ENCODE results near the gene MDH2. TPM values are rescaled to one million over a fixed set of nuclear protein-coding genes. Genes with fewer than 3 reads are reported as not detected.
"Not testable (repeated sequence)": the region's sequence is repeated elsewhere in the genome, so short reads cannot be mapped to it uniquely, and the experiment has no call there.

Gene MDH2
- total RNA-seq, 4 donors from 2014 or later, result 99.8 to 127 (median 116) TPM

DNA sequence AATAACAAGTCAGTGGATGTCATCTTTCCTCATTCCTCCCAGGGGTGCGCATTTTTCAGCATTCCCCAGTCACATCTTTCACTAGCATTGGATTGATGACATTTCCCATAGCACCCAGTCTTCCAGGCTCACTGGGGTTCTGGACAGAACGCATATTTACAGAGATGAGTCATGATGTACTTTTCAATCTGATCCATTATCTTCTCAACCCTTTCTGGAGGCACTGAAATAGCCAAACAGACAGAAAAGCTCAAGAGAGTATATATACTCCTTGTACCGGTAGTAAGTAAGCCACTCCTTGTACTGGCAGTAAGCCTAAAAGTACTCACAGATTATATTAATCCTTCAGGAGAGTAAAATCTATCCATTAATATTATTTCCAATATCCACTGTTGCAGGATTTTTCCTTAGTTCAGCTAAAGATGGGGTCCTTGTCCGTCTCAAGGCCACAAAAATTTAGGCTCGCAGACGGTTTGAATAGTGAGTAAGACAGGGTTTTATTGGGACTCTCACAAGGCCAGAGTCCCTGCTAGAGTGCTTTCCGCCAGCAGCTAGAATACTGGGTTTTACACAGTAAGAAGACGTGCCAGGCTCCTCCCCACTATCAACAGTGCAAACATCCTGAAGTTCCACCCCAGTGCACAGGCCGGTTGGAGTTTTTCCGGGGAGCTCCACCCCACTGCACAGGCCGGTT is 60.8 kb downstream of the MDH2 start:
- Histone ChIP-seq H3K27ac (no peak overlapping the region), H3K9me3 (no peaks in the 10 kb centered on the region), H3K4me1 (peaks cover 5% of the 10 kb centered on the region), H3K4me3 (no peak overlapping the region), H3K27me3 (no peaks in the 10 kb centered on the region), H3K36me3 (no peaks in the 10 kb centered on the region)
- WGBS, result 57% methylated on average over 11 of the region's 11 CpGs
- TF ChIP-seq EP300 (IDR thresholded peaks at IDR 0.05), result no peak
- no peak for TF ChIP-seq POLR2A (IDR thresholded peaks at IDR 0.05)
- TF ChIP-seq, protein P1, sequence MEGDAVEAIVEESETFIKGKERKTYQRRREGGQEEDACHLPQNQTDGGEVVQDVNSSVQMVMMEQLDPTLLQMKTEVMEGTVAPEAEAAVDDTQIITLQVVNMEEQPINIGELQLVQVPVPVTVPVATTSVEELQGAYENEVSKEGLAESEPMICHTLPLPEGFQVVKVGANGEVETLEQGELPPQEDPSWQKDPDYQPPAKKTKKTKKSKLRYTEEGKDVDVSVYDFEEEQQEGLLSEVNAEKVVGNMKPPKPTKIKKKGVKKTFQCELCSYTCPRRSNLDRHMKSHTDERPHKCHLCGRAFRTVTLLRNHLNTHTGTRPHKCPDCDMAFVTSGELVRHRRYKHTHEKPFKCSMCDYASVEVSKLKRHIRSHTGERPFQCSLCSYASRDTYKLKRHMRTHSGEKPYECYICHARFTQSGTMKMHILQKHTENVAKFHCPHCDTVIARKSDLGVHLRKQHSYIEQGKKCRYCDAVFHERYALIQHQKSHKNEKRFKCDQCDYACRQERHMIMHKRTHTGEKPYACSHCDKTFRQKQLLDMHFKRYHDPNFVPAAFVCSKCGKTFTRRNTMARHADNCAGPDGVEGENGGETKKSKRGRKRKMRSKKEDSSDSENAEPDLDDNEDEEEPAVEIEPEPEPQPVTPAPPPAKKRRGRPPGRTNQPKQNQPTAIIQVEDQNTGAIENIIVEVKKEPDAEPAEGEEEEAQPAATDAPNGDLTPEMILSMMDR (IDR thresholded peaks at IDR 0.05), result no peak
- TF ChIP-seq POLR2AphosphoS5 (IDR thresholded peaks at IDR 0.05), result no peak
- no peak for DNase-seq (ENCODE audit: low spot score in 2 of 2)

DNA sequence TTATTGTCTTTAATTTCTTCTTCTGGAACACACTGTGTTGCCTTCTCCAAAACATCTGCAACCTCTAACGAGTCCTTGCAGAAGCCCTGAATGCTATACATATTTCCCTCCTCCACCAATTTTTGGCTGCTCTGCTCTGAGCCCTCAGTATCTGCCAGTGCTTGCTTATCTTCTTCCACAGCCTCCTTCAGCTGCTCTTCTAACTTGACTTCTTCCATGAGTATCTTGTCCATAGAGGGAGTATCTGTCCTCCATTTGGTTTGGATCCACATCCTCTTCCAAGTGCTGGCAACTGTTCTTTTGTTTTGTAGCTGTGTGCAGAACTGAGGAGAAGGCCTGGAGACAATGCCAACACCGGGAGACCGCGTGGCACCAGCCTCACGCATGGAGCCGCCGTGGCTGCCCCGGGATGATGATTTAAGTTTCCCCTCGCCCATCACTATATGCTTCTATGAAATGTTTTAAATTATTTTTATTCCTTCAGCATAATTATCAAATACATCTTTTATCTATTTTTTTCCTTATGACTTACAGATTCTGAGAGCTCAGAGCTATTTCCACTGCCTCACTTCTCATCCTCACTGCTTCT is 65.2 kb downstream of the MDH2 start:
- whole genome bisulfite sequencing, result 81% methylated on average over 9 of the region's 9 CpGs
- not testable (repeated sequence) for H3K4me1 ChIP-seq; DNase-seq (ENCODE audit: low spot score in 2 of 2); H3K27me3 ChIP-seq; H3K36me3 ChIP-seq; H3K9me3 ChIP-seq; H3K4me3 ChIP-seq; H3K27ac ChIP-seq

DNA sequence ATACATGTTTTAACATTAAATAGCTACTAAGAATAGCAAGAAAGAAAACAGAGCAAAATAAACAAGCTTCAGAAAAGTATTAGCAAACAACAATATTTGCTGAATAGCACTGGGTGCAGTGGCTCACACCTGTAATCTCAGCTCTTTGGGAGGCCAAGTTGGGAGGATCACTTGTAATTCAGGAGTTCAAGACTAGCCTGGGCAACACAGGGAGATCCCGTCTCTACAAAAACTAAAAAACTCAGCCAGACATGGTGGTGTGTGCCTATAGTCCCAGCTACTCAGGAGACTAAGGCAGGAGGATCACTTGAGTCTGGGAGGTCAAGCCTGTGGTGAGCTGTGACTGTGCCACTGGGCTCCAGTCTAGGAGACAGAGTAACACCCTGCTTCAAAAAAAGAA is 66.8 kb downstream of the MDH2 start:
- DNase-seq (ENCODE audit: low spot score in 2 of 2); H3K27ac ChIP-seq; H3K27me3 ChIP-seq; H3K4me3 ChIP-seq; H3K36me3 ChIP-seq; H3K4me1 ChIP-seq; H3K9me3 ChIP-seq: not testable (repeated sequence)
- WGBS, result 83% methylated on average over 1 of the region's 1 CpG

Other genes starting within 250 kb of the MDH2 start
- 1 to 10 TPM in 2 of 4 donors, not detected in 2; 2.6 to 2.7 TPM for gene CCL24, start 234.3 kb upstream of the MDH2 start, total RNA-seq
- 10 to 100 TPM; 28.3 to 63.1 (median 49.8) TPM for gene RHBDD2, start 169.1 kb upstream of the MDH2 start, total RNA-seq
- gene POR, start 133.0 kb upstream of the MDH2 start, total RNA-seq, result 100 to 1,000 TPM in 1 of 4 donors, 10 to 100 TPM in 3; 85.8 to 112 (median 91.8) TPM
- gene TMEM120A, start 53.5 kb upstream of the MDH2 start, total RNA-seq, result 10 to 100 TPM; 21.0 to 34.0 (median 22.4) TPM
- 10 to 100 TPM in 3 of 4 donors, 1 to 10 TPM in 1; 8.8 to 59.5 (median 41.2) TPM for gene STYXL1, start 106 bp upstream of the MDH2 start, total RNA-seq
- gene SRRM3, start 153.8 kb downstream of the MDH2 start, total RNA-seq, result 1 to 10 TPM; 5.6 to 8.5 (median 7.7) TPM

Data from suprapubic skin (tissue), 4 donors.